GM21390 (cell line): ENCODE results near the gene RAB3C.
A peak's percentile ranks its signal among the peaks of the same experiment; 100 is the strongest.

Source experiments
- ATAC-seq: cut with Tn5 transposase; IDR thresholded peaks from one replicate; pipeline ENCODE4 v1.9.1; 2021; ENCODE audit not compliant: unreplicated experiment

Gene RAB3C

DNA sequence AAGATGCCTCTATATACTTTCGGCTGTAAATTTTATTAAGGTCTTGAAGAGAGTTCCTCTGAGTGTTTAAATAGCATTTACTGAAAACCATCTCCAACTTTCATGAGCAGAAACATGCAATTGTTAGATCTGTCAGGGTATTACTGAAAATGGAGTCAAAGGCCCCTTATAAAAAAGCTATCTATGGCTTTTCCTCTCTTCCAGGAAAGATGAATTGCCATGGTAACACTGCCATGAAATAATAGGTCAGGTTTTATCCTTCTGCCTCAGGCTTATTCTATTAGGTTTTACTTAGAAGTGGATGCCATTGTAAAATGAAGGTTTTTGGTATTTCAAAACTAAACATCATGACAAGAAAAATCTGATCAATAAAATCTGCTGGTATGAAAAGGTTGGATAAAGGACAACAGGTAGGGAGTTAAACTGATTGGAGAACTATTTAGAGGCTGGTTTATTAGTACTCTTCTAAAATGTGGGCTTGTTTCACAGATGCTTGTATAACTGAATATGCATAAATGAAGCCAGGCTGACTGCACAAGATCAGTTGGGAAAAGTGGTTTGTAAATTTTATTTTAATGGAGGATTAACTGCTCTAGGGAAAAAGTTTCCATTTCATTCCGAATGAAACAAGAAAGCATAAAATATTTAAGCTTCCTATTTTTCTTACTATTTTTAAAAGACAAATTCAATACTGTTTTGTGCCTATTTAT, 135.5 kb downstream of the RAB3C start:
- no peak for ATAC-seq

DNA sequence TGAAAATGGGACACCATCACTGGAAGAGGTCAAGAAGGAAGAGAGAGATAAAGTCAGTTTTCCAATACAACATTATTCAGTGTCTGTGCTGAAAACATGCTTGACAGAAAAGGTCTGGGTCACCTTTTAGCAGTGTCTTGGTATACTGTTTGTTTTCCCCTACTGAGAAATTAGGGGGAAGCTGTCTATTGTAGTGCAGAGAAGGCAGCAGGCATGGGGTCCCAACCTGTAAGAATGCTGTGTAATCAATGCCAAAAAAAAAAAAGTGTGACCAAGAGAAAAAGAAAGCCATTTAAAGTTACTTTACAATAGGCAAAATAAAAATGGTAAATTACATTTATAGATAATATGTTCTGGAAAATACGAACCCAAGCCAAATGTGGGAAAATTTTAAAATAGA, 139.3 kb downstream of the RAB3C start:
- no peak for ATAC-seq

DNA sequence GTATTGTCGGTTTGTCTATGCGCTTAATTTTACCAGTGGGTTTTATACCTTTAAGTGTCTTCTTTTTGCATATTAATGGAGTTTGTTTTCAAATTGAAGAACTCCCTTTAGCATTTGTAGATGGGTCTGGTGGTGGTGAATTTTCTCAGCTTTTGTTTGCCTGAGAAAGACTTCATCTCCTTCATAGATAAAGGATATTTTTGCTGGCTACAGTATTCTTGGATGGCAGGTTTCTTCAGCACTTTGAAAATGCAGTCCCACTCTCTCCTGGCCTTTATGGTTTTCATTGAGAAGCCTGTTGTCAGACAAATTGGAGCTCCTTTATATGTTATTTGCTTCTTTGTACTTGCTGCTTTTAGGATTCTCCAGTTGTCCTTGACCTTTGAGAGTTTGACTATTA, 142.1 kb downstream of the RAB3C start:
- no peak for ATAC-seq

DNA sequence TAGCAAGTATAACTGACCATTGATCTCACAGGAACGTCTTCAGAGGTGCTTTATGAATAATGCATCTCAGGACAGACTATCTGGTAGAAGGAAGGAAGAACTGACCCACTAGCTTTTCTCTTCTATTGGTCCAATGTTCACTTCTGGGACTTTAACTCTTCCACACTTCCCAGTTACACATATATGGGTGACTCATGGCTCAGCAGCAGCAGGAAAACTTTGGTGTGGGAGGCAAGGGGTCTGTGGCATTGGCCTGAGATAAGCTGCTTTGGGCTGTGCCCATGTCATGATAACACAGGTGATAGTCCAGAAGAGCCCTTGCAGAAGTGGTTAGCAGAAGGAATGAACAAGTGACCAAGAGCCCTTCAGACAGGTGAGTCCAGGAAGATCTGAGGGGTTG, 148.8 kb downstream of the RAB3C start:
- no peak for ATAC-seq

DNA sequence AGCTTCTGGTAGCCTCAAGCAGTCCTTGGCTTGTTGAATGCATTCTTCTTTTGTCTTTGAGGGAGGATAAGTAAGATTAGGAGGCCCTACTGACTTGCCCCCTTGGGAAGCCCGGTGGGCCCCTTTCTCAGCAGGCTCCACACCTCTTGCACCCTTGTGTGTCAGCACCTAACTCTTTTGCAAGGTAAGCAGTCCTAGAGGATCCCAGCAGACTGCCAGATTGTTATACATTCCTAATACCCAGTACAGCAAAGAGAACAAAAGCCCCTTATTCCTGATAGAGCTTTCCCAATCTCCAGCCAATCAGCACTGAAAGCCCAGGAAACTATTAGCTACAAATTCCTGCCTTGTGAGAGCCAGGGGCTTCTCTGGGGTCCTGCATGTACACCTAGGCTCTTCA, 152.8 kb downstream of the RAB3C start:
- no peak for ATAC-seq

DNA sequence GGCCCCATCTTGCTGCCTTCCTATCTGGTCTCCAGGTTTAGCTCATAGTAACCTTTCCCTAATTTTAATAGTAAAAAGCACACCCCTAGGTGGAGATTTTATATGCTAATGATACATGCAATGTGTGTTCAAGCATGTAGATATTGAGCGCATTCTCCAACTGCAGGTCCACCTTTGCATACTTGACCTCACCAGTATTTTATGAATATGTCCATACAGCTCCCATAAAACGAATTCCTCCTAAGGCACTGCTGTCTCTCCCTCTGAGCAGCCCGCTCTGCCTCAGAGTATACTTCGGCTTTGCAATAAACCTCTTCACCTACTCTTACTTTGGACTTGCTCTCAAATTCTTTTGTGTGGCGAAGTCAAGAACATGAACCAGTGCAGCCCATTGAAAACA, 153.3 kb downstream of the RAB3C start:
- no peak for ATAC-seq

DNA sequence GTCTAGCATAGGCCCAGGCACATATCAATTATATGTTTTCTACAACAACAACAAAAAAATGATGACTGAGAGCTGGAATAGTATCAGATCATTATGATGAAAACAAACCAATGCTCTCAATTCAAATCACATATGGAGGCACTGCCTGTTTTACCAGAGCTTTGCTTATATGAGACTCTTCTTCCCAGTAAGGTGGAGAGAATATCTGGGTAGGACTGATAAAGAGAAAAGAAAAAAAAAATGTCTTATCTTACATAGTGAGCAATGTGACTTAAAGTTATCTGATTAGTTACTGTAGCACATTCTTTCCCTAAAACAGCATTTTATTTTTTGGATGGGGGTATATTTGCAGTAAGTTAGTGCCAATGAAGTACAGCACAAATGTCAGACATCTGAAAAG, 154.8 kb downstream of the RAB3C start:
- ATAC-seq, result no peak

DNA sequence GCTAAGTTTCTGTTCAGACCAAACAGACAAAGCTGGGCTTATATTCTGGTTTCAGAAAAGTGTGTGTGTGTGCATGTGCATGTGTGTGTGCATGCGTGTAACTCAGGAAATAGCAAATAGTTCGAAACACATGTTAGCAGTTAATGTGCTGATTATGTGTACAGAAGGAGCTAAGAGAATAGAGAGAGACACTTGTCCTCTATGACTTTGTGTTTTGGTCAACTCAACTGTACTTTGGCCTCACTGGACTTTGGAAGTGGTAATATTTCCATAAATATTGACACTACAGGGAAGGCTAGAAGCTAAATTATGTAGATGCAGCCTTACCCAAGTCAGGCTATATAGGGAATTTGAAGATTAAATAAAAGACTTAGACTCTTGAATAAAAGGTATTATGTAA, 155.5 kb downstream of the RAB3C start:
- ATAC-seq, result no peak

DNA sequence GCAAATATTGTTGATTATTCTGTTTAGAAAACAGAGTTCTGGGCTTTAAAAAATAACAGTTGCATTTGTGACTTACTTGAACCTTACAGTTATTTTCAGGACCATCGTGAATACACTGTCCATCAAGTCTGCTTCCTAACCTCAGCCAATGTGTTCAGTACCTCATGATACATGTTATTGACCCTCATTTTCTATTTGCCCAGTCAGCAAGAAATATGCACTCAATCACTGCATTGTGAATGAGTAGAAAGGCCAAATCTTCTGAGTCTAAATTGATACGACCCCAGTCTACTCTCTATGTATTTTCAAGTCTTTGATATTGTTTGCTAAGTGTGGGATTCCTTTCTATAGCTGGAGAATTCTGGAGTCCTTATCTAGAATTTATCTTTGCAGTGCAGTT, 156.2 kb downstream of the RAB3C start:
- ATAC-seq, result no peak

DNA sequence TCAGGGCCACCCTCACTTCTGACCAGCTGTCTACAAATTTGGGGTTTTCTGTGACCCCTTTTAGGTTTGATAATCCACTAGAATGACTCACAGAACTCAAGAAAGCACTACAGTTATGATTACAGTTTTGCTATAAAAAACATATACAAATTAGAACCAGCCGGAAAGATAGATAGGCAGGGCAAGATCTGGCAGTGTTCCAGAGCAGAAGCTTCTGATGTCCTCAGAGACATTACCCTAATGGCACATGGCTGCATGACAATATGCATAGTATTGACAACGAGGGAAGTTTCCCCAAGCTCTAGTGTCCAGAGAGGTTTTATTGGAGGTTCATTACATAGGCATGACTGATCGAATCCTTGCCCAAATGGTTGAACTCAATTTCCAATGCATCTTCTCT, 158.1 kb downstream of the RAB3C start:
- no peak for ATAC-seq

DNA sequence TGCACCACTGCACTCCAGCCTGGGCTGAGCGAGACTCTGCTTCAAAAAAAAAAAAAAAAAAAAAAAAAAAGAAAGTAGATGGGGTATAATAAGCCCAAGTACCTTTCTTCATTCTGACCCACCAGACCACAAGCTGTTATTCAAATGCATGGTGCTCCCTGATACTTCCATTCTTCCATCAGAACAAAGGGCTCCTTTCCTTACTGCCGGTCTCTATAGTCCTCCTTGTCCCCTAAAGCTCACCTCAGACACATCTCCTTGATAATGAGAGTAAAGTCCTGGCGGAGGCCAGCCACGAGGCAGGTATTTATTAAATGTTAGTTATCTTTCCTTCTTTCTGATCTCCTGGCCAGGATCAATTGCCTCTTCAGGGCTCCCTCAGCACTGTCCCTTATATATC, 162.5 kb downstream of the RAB3C start:
- ATAC-seq, result no peak

DNA sequence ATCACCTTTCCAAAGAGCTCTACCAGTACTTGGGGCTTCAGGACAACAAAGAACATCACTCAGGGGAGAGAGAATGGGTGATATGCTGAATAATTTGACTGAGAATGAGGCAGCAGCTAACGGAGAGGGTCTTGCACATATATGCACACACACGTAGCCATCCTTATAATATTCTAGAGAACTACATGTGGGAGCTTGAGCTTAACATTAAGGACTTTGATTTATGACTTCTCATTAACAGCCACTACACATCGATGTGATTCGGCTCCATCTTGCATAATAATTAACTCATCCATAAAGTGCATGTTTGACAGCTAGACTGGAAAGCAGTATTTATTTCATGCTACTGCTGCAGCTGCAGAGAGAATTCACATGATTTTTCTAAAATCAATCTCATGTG, 163.4 kb downstream of the RAB3C start:
- no peak for ATAC-seq

DNA sequence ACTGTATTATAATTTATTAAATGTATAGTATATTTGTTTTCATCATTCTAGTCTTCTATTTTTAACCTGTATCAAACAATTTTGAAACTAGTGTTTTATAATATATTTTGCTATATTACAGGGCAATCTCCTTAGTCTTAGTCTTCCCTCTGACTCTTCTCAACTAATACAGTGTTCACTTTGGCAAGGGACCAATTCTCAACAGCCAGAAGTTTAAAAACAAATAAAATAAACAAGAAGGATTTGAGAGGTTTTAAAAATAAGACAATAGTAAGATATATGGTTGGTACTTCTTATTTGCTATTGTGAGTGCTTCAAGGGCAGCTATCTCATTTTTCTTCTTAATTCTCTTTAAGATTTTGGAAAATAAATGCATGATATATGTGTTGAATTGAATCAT, 167.2 kb downstream of the RAB3C start:
- ATAC-seq, result no peak

DNA sequence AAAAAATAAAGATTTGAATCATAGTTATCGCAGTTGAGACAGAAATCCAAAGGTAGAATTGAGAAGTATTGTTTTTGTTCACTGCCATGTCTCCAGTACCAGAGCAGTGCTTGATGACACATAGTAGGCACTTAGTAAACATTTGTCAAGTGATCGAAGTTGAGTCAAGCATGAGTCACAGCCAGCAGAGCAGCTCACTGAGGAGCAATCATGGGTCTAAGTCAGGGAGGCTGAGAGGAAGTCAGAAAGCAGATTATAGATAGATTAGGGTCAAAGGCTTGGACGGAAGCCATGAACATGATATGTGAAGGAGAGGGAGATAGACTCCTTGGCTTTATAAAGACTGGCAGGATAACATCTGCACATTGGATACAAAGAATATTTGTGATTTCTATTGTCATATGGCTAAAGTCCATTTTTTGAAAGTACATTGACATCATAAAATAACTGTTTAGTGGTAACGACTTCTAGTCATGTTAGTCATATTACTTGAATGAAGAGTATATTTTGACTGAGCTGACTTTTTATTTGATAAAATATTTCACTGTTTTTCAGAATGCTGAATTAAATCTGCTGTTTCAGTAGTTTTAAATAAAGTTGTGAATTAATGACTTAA, 168.5 kb downstream of the RAB3C start:
- ATAC-seq, result no peak

DNA sequence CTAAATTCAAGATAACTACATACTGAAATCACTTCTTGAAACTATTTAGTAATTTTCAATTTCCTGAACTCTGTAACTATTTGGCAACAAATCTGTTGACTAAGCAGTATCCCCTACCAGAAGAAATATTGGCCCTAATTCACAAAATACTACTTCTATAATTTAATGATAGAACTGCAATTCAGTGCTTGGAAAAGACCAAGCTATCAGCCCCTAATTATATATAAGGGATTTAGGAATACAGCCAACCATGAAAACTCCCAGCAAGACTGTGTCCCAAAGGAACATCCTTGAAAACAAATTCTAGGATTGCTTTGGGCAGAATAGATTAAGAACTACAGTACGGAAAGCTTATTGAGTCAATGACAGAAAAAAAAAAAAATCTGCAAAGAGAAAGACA, 169.2 kb downstream of the RAB3C start:
- ATAC-seq, result no peak

DNA sequence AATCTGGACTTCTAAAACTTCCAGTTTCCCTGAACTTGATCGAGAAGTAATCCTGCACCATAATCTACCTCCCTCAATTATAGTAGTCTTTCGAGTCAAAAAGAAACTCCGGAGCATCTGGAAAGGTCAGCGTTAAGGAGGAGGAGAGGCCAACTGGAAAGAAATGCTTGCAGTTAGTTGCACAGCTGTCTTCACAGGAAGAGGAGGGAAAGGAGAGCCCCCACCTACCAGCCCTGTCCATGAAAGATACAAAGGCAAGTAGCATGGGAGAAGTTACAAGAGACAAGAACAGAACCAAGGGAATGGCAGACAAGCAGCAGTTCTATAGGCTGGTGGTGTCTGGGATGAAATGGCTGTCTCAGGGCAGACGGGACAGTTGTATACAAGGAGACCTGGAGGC, 170.6 kb downstream of the RAB3C start:
- ATAC-seq, result no peak

DNA sequence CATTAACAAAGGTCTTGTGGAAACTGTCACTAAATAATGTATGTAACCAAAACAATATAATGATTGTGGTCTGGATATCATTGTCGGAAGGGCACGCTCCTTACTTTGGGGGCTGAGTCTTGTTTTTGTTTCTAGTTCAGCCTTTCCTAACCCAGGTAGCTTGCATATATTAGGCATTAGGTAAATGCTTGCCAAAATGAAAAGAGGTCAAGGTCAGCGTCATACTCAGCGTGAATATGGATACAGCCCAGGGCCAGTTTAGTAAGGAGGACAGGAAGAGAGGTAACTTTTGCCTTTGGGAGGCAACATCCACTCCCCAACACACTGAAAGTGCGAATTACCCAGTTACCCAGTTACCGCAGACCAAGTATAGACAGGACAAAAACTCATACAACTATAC, 171.4 kb downstream of the RAB3C start:
- ATAC-seq, result no peak

DNA sequence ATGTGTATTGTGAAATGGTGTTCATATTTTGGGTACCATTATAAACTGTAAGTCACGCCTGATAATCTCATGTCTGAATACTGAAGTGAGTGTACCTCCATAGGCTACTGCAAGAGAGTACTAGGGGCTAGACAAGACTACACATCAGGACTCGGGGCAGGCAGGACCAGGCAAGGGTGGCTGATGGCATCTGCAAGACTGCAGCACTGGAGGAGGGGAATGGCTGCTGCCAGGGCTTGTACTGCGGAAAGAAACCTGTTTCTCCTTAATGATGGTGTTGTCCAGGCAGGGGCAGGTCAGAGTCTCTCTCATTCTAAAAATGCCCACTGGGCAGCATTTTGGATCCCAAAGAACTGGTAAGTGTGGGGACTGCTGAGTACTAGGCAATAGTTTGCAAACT, 172.5 kb downstream of the RAB3C start:
- no peak for ATAC-seq

DNA sequence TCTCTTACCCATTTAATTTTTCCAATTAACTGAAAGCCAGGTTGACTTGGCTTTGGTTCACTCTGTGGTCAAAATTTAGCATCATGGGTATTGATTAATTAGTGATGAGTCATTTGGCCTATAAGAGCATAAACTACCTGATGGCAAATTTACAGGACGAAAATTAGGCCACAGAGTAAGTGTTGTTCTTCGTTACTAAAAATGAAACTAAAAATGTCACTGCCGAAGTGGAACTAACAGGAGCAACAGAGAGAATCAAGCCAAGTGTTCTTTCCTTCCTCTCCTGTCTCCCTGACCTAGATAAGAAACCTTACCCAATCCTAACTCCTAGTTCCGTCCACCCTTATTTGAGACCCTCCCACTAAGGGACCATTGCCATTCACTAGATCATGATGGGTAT, 176.9 kb downstream of the RAB3C start:
- ATAC-seq, result peak; percentile 91

DNA sequence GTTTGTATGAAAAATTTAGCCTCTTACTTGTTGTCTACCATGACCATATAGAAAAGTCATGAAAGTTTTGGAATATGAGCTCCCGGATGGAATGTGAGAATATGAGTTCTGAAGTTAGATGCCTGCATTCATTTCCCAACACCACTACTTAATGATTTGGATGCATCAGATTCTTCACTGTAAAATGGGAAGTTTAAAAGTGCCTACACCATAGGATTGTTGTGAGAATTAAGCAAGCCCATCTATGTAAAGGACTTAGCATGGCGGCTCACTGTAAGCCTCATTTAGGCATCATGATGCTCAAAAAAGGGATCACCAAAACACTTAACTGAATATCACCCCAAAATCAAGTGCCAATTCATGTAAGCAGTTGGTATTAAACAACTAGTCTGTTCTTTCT, 177.3 kb downstream of the RAB3C start:
- no peak for ATAC-seq

DNA sequence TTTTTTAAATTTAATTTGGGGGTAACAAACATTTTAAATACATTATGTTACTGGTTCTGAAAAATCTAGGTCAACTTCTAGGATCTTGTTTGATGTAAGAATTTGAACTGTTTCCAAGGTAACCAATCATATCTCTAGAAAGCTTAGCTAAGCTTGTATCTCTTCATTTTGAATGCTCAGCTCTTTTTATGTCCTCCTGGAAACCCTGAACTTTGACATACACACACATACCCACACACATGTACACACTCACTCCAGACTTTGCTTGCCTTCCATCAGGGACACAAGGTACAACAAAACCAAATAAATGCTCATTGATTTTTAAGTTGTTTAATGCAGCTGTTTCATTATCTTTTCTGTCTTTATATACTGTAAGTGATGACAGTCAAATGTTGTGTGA, 178.5 kb downstream of the RAB3C start:
- no peak for ATAC-seq

DNA sequence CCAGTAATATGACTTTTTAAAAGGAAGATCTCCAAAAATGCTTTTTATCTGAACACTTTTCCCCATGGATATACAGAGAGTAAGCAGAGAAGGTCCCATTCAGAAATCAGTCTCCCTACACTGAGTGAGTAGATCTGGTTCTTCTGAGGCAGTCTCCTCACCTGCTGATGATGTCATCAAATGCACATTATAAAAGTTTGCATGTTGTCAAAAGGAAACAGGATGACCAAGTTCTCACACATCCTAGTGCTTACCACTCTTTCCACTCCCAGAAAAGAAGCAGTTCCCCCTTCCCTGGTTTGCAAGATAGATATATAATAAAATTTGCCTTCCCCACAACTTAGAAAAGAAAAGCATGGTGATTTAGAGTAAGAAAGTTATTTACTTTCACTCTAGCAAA, 180.5 kb downstream of the RAB3C start:
- no peak for ATAC-seq

DNA sequence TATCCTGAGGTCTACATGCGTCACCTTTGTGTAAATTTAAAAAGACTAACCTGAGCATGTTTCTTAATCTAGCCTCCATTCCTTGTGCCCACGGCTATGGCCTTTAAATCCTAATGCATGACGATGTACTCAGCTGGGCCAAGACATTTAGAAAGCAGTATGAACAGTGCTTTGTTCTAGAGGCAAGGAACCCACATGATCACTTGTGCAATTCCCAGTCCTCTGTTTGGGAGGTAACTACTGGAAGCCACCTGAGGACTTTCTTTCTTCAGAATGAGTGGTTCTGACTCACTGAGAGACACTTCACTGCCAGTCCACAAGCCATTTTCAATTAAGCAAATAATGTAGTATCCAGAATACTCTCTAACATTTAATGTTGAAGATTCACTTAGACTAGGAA, 181.3 kb downstream of the RAB3C start:
- no peak for ATAC-seq
